ENCODE results near the gene SUPT6H. TPM values are rescaled to one million over a fixed set of nuclear protein-coding genes. Genes with fewer than 3 reads are reported as not detected.

The SUPT6H gene
- total and polyA plus RNA-seq, 5 donors: 32.7 to 49.0 (median 45.9) TPM

GRCh38 chr17:28702026-28702751 is 40.2 kb downstream of the SUPT6H start:
- Histone ChIP-seq H3K4me1 (ENCODE audit: control insufficient read depth, insufficient read depth, low read length) (no peaks in the 10 kb centered on the region), H3K27ac (ENCODE audit: low read length) (no peak overlapping the region), H3K4me3 (ENCODE audit: low read length) (no peak overlapping the region), H3K27me3 (ENCODE audit: control insufficient read depth, insufficient read depth) (no peaks in the 10 kb centered on the region), H3K9me3 (ENCODE audit: control insufficient read depth, low read length) (no peaks in the 10 kb centered on the region)
- intact Hi-C loops (cut with DNase I): no loop called here
- DNase-seq (no peak), ATAC-seq (no peak)
- WGBS: 68% methylated on average over 10 of the region's 10 CpGs

DNA sequence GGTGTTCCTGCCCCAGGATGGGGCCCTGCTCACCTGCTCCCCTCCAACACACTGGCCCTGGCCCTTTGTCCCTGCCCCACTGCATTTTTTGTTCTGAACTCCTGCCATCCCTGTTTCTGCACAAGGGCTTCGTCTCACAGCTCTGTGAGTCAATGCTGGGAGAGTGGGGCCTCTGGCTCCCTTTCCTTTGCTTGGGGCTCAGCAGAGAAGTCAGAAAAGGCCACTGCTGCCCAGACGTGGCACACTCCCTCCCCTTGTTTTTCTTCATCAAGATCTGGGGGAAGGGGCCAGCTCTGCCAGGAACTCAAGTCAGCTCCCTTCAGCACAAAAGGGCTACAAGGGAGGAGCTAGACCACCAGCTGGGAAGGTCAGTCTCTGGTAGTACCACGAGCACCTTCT is 40.7 kb downstream of the SUPT6H start:
- whole genome bisulfite sequencing: 72% methylated on average over 3 of the region's 3 CpGs
- H3K27ac ChIP-seq (ENCODE audit: low read length): no peak overlapping the region
- no peaks in the 10 kb centered on the region for H3K9me3 ChIP-seq (ENCODE audit: control insufficient read depth, low read length)
- intact Hi-C loops (cut with DNase I): no loop called here
- DNase-seq: peak in 1 of 3 donors; percentile 9
- no peak overlapping the region for H3K4me3 ChIP-seq (ENCODE audit: low read length)
- no peaks in the 10 kb centered on the region for H3K4me1 ChIP-seq (ENCODE audit: control insufficient read depth, insufficient read depth, low read length)
- no peak for ATAC-seq
- H3K27me3 ChIP-seq (ENCODE audit: control insufficient read depth, insufficient read depth): no peaks in the 10 kb centered on the region

GRCh38 chr17:28703552-28704218 is 41.7 kb downstream of the SUPT6H start:
- peak in 1 of 3 donors; percentile 38 for DNase-seq
- no peak for ATAC-seq
- intact Hi-C loops (cut with DNase I): no loop called here
- Histone ChIP-seq H3K4me3 (ENCODE audit: low read length) (no peak overlapping the region), H3K27ac (ENCODE audit: low read length) (no peak overlapping the region), H3K27me3 (ENCODE audit: control insufficient read depth, insufficient read depth) (no peaks in the 10 kb centered on the region), H3K4me1 (ENCODE audit: control insufficient read depth, insufficient read depth, low read length) (no peaks in the 10 kb centered on the region), H3K9me3 (ENCODE audit: control insufficient read depth, low read length) (no peaks in the 10 kb centered on the region)
- WGBS: 77% methylated on average over 16 of the region's 16 CpGs

GRCh38 chr17:28704219-28704858 is 42.3 kb downstream of the SUPT6H start:
- Histone ChIP-seq H3K4me1 (ENCODE audit: control insufficient read depth, insufficient read depth, low read length) (no peaks in the 10 kb centered on the region), H3K27me3 (ENCODE audit: control insufficient read depth, insufficient read depth) (no peaks in the 10 kb centered on the region), H3K27ac (ENCODE audit: low read length) (no peak overlapping the region), H3K4me3 (ENCODE audit: low read length) (no peak overlapping the region), H3K9me3 (ENCODE audit: control insufficient read depth, low read length) (no peaks in the 10 kb centered on the region)
- ATAC-seq: no peak
- 88% methylated on average over 14 of the region's 14 CpGs for WGBS
- intact Hi-C loops (cut with DNase I): no loop called here
- peak in 1 of 3 donors; percentile 51 for DNase-seq

DNA sequence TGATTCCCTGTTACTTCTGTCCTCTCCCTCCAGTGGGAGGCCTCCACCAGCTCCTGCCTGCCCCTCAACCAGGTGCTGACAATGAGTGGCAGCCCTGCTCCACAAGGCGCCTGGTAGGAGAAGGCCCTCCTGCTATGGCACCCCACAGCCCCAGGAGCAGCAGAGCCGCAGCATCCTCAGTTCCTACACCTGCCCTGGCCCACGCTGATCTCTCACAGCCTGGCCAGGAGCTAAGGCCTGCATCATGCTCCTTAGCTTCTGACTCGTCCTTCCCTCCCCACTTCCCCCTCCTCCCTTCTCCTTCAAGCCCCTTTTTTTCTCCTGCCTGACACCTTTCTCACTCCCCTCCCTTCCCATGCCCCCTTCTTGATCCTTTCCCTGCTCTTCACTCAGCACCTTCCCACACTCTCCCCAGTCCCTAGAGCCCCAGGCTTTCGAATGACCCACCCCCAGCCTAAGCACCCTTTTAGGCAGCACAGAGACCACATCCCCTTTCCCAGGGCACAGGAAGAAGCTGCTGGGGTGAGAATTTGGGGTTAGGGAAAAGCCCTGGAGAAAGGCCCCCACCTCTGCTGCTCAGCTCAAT is 43.2 kb downstream of the SUPT6H start:
- intact Hi-C loops (cut with DNase I): no loop called here
- Histone ChIP-seq H3K4me3 (ENCODE audit: low read length) (no peak overlapping the region), H3K4me1 (ENCODE audit: control insufficient read depth, insufficient read depth, low read length) (peaks cover 3% of the 10 kb centered on the region), H3K27ac (ENCODE audit: low read length) (no peak overlapping the region), H3K9me3 (ENCODE audit: control insufficient read depth, low read length) (no peaks in the 10 kb centered on the region), H3K27me3 (ENCODE audit: control insufficient read depth, insufficient read depth) (no peaks in the 10 kb centered on the region)
- WGBS: 72% methylated on average over 5 of the region's 5 CpGs
- no peak for DNase-seq
- no peak for ATAC-seq

DNA sequence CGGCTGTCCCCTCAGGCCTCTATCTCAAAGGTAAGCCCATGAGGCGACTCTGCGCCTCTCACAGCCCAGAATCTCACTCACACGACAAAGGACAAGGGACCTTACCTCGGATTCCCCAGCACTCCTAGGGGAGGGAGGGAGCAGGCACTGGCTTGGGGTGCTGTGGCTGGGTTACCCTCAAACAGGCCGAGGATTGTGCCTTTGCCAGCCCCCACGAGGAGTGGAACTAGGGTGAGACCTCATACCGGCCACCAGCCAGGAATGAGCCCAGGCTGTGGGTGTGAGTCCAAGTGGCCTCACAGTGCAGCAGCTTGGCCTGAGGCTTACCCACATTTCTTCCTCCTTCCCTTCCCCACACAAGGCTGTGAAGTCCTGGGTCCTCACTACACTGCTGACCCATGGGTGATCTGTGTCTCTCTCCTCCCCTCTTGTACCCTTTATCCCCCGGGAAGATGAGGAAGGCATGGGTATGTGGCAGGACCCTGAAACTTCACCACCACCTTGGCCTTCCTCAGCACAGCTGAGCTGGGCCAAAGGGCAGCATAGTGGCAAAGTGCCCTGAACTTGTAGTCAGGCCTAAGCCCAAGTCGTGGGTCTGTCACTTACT is 43.8 kb downstream of the SUPT6H start:
- Histone ChIP-seq H3K27me3 (ENCODE audit: control insufficient read depth, insufficient read depth) (no peaks in the 10 kb centered on the region), H3K27ac (ENCODE audit: low read length) (no peak overlapping the region), H3K4me1 (ENCODE audit: control insufficient read depth, insufficient read depth, low read length) (peaks cover 3% of the 10 kb centered on the region), H3K4me3 (ENCODE audit: low read length) (no peak overlapping the region), H3K9me3 (ENCODE audit: control insufficient read depth, low read length) (no peaks in the 10 kb centered on the region)
- 72% methylated on average over 10 of the region's 10 CpGs for whole genome bisulfite sequencing
- intact Hi-C loops (cut with DNase I): no loop called here
- ATAC-seq (no peak), DNase-seq (peak in 1 of 3 donors; percentile 34)

GRCh38 chr17:28706471-28707338 is 44.7 kb downstream of the SUPT6H start:
- Histone ChIP-seq H3K4me1 (ENCODE audit: control insufficient read depth, insufficient read depth, low read length) (peaks cover 3% of the 10 kb centered on the region), H3K4me3 (ENCODE audit: low read length) (no peak overlapping the region), H3K27ac (ENCODE audit: low read length) (no peak overlapping the region), H3K9me3 (ENCODE audit: control insufficient read depth, low read length) (no peaks in the 10 kb centered on the region), H3K27me3 (ENCODE audit: control insufficient read depth, insufficient read depth) (no peaks in the 10 kb centered on the region)
- peak in 1 of 3 donors; percentile 35 for DNase-seq
- intact Hi-C loops (cut with DNase I): no loop called here
- 68% methylated on average over 7 of the region's 7 CpGs for WGBS
- no peak for ATAC-seq

DNA sequence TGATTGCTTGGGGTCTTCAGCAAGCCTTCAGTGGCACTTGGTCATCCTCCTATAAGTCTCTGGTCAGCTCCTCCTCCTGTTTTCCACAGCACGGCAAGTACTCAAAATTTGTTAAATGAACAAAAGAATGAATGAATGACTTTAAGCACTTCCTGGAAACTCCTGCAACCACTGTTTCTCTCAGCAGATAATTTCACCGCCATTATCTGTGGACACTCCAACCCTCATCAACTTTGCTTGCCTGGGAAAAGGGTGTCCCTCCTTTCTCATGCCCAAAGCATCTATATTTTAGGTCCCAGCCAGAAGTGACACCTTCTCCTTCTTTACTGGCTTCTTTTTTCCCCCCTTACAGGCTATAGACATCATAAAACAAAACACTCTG is 45.3 kb downstream of the SUPT6H start:
- Histone ChIP-seq H3K9me3 (ENCODE audit: control insufficient read depth, low read length) (no peaks in the 10 kb centered on the region), H3K27ac (ENCODE audit: low read length) (no peak overlapping the region), H3K4me1 (ENCODE audit: control insufficient read depth, insufficient read depth, low read length) (peaks cover 5% of the 10 kb centered on the region), H3K27me3 (ENCODE audit: control insufficient read depth, insufficient read depth) (no peaks in the 10 kb centered on the region), H3K4me3 (ENCODE audit: low read length) (no peak overlapping the region)
- intact Hi-C loops (cut with DNase I): no loop called here
- no peak for DNase-seq
- WGBS: 70% methylated on average over 2 of the region's 2 CpGs
- no peak for ATAC-seq

DNA sequence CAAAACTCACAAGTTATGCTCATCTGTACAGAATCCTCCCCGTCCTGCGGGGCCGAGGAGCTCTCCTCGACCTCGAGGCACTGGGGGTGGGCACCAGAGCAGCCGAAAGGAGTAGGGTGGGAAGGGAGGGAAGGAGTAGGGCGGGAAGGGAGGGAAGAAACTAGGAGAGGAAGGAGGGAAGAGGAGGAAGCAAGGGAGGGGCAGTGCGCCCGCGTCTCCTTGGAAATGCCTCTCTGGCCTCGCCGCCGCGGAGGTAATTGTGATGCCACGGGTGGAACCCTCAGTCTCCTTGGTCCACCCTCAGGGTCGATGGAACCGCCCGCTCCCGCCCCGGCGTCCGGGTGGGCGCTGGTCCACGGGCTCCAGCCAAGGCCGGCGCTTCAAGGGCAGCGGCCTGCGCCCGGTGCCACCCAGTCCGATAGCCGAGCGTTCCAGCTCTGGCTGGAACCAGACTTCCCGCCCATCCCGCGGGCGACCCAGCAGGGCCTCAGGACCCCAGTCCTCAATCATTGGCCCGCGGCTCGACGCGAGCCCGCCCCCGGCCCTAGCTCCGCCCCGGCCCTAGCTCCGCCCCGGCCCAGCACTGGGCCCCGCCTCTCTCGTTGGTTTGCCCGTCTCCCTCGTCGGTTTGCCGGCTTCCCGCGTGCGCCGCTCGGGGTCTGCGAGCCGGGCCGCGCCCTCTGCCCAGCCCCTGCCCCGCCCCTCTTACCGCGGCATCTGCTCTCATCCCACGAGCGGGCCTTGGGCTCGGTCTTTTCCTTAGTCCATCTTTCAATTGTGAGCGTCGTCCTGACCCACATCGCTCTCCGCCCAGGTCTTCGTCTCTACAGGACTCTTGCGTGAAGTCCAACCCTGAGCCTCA is 49.1 kb downstream of the SUPT6H start:
- WGBS: 2% methylated on average over 73 of the region's 74 CpGs
- H3K27me3 ChIP-seq (ENCODE audit: control insufficient read depth, insufficient read depth): no peaks in the 10 kb centered on the region
- H3K27ac ChIP-seq (ENCODE audit: low read length): peak overlapping the region; percentile 94
- DNase-seq: peak; percentile 91 to 96 (median 96)
- peaks cover 8% of the 10 kb centered on the region for H3K4me1 ChIP-seq (ENCODE audit: control insufficient read depth, insufficient read depth, low read length)
- intact Hi-C loops (cut with DNase I): no loop called here
- peak; percentile 94 to 97 for ATAC-seq
- peak overlapping the region; percentile 37 for H3K4me3 ChIP-seq (ENCODE audit: low read length)
- H3K9me3 ChIP-seq (ENCODE audit: control insufficient read depth, low read length): no peaks in the 10 kb centered on the region

DNA sequence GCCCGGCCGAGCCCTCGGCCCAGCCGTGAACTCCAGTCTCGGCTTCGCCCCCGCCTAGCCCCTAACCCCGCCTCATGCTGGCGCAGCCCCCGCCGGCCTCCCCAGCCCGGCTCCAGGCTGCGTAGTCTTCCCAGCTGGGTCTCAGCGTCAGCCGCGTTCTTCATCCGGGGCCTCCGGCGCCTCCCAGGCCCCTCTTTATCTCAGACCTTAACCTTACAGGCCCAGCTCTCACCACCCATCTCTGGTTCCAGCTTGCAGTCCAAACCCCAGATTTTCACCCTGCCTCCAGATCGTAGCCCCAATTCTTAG is 49.7 kb downstream of the SUPT6H start, which contains the start of gene PROCA1:
Gene PROCA1, minus strand, starts transcription at position 166 of the 309 bp plus-strand sequence. CDS start 228 bp downstream, outside the sequence.
- peak within 1 kb of the TSS; percentile 37 for H3K4me3 ChIP-seq (ENCODE audit: low read length)
- DNase-seq (no peak), ATAC-seq (peak; percentile 32 to 49)
- H3K9me3 ChIP-seq (ENCODE audit: control insufficient read depth, low read length): no peaks in the 10 kb centered on the region
- H3K4me1 ChIP-seq (ENCODE audit: control insufficient read depth, insufficient read depth, low read length): peaks cover 8% of the 10 kb centered on the region
- intact Hi-C loops (cut with DNase I): no loop called here
- H3K27ac ChIP-seq (ENCODE audit: low read length): peak within 1 kb of the TSS; percentile 94
- H3K27me3 ChIP-seq (ENCODE audit: control insufficient read depth, insufficient read depth): no peaks in the 10 kb centered on the region
- under 1% methylated on average over 20 of the region's 20 CpGs for WGBS

Measured in right cardiac atrium (tissue), 5 donors.